ENCODE measurements around the gene STH.

The STH gene

DNA sequence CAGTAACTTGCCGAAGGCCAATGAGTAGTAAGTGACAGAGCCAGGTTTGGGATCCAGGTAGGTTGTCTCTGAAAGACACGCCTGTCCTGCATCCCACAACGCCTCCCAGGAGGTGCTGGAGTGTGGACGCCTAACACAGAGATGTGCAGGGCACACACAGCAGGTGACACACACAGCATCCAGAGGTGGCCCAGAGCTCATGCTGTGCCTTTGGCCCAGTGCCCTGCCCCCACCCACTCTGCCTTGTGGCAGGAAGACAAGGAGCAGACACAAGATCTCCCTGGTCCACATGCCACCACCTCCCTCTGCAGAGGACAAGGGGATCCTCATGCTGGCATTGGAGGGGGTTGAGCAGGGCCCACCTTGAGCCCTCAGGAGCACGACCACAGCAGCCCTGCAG lies 14.7 kb upstream of the STH start:
- no peak for DNase-seq (ENCODE audit: low read depth in 1 of 2, low spot score in 1 of 2)

- DNase-seq (ENCODE audit: low read depth in 1 of 2, low spot score in 1 of 2) = no peak
These were observed 13.6 kb upstream of the STH start for GRCh38 chr17:45985447-45985846.

DNA sequence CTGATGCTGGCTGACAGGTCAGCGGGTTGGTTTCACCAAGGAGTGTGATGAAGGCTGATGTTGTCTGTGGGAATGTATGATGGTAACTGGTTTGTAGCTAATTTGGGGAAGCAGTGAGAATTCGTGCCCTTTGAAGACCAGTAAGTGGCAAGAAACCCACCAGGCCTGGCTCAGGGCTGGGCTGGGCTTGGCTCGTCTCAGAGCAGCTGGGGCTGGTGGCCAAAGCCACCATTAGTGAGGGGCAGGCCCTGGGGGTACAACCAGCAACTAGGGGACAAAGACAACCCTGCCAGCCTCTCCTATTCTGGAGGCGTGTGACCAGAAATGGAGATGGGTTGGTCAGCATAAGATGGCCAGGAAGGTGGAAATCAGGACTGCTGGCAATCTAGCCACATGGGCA lies 13.0 kb upstream of the STH start:
- no peak for DNase-seq (ENCODE audit: low read depth in 1 of 2, low spot score in 1 of 2)

DNA sequence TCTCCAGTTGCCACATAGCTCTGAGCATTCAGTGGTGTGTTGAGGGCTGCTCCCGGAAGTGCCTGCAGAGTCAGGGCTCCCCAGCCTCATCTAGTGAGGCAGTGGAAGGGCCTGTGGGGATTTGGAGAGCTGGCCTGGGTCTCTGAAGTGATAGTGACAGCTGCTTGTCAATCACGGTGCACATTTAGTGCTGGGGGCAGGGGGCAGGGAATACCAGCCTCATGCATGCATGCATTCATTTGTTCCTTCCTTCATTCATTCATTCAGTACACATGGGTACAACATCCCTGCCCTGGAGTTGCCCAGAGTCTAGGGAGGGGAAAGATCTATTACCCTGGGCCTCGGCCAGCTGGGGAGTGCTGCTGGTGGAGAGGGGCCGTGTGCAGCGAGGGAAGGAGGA lies 11.3 kb upstream of the STH start:
- no peak for DNase-seq (ENCODE audit: low read depth in 1 of 2, low spot score in 1 of 2)

DNA sequence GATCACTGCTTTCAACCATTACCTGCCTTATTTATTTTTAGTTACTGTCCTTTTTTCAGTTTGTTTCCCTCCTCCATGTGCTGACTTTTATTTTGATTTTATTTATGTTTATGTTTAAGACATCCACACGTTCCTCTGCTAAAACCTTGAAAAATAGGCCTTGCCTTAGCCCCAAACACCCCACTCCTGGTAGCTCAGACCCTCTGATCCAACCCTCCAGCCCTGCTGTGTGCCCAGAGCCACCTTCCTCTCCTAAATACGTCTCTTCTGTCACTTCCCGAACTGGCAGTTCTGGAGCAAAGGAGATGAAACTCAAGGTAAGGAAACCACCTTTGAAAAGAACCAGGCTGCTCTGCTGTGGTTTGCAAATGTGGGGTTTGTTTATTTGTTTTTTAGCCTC lies 9.3 kb upstream of the STH start:
- DNase-seq (ENCODE audit: low read depth in 1 of 2, low spot score in 1 of 2) = no peak

DNA sequence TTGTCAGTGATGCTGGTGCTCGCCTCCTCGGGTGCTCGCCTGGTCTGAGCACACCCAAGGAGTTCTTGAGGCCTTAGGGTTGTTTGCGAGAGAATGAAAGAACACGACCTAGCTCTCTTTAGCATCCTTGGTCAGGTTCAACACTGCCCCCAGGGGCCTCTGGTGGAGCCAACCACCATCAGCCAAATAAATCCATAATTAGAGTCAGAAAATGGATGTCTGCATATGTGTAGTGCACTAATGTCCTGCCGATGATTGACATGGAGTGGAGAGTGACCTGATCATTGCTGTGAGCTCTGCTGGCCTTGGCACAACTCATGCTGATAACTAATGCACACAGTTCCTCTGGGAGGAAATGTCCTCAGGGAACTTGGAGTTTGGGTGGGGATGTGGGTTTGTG lies 8.2 kb upstream of the STH start:
- no peak for DNase-seq (ENCODE audit: low read depth in 1 of 2, low spot score in 1 of 2)

GRCh38 chr17:45991341-45991740 lies 7.7 kb upstream of the STH start:
- DNase-seq (ENCODE audit: low read depth in 1 of 2, low spot score in 1 of 2) = no peak

DNA sequence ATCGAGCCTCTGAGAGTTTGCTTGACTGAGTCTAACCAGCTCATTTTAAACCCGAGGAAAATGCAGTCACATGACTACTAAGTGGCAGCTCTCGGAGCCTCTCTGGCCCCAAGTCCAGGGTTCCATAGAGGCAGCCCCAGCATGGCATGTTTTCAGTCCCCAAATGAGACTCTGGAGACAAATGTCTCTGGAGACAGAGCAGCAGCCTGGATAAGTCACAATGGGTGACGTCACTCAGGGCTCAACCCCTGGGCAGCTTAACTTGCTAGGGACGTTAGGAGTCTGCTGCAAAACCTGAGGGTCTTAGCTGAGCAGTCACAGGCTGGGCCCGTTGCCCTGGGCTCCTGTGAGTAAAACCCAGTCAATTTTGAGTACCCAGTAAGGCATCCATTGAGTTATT lies 6.9 kb upstream of the STH start:
- DNase-seq (ENCODE audit: low read depth in 1 of 2, low spot score in 1 of 2) = no peak

DNA sequence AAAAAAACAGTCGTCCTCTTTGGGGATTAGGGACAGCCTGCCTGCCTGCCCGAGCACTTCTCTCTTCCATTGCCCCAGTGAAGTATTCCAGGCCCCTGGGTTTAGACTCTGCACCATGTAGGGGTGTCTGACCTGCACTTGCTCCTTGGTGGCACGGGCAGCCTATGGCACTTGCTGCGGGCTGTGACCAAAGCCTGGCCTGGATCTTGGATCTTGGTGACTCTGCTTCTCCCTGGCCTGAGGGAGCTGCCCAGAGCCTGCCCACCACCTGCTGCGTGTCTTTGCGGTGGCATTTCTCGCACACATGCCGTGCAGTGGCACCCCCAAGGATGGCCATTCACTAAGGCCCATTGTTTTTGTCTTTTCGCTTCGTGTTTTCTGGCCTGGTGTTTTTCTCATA lies 6.1 kb upstream of the STH start:
- DNase-seq (ENCODE audit: low read depth in 1 of 2, low spot score in 1 of 2) = no peak

DNA sequence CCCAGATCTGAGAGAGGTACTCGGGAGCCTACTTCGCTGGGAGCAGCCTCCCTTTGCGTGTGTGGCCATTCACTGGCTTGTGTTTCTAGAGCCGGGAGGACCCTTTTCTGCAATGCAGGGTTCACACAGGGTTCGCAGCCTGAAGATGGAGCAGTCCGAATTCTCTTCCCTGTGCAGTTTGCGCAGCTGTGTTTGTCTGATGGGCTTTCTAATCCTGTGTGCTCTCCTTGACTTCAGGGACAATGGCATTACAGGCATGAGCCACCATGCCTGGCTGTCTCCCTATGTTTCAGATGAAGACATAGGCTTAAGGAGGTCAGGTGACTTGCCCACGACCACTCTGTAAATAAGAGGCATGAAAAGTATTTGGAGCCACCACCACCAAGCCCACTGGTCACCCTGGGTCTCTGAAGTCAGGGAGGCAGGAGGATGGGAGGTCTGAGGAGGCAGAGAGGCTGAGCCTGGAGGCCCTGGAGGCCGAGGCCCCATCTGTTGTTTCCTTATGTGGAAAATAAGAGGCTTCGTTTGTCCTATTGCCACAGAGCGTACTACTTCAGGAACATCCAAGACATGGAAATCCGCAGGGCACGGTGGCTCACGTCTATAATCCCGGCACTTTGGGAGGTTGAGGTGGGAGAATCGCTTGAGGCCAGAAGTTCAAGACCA lies 5.0 kb upstream of the STH start:
- DNase-seq (ENCODE audit: low read depth in 1 of 2, low spot score in 1 of 2) = no peak

DNA sequence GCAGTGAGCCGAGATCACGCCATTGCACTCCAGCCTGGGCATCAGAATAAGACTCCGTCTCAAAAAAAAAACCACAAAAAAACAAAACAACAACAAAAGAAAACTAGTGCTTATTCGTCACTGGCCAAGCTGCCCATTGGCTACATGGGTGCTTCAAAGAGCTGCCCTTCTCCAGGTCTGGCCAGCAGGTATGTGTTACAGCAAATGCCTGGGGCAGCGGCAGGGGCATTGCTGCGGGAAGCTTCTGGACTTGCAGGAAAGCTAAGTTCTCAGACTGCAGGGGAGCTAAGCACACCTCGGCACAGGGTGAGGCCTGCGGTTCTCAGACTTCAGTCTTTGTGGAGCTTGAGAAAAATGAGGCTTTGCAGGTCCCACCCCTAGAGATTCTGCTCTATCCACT lies 4.1 kb upstream of the STH start:
- no peak for DNase-seq (ENCODE audit: low read depth in 1 of 2, low spot score in 1 of 2)

GRCh38 chr17:45995627-45996270 lies 3.3 kb upstream of the STH start:
- DNase-seq (ENCODE audit: low read depth in 1 of 2, low spot score in 1 of 2) = no peak

DNA sequence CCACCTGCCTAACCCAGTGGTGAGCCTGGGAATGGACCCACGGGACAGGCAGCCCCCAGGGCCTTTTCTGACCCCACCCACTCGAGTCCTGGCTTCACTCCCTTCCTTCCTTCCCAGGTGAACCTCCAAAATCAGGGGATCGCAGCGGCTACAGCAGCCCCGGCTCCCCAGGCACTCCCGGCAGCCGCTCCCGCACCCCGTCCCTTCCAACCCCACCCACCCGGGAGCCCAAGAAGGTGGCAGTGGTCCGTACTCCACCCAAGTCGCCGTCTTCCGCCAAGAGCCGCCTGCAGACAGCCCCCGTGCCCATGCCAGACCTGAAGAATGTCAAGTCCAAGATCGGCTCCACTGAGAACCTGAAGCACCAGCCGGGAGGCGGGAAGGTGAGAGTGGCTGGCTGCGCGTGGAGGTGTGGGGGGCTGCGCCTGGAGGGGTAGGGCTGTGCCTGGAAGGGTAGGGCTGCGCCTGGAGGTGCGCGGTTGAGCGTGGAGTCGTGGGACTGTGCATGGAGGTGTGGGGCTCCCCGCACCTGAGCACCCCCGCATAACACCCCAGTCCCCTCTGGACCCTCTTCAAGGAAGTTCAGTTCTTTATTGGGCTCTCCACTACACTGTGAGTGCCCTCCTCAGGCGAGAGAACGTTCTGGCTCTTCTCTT lies 2.6 kb upstream of the STH start:
- DNase-seq (ENCODE audit: low read depth in 1 of 2, low spot score in 1 of 2) = no peak

DNA sequence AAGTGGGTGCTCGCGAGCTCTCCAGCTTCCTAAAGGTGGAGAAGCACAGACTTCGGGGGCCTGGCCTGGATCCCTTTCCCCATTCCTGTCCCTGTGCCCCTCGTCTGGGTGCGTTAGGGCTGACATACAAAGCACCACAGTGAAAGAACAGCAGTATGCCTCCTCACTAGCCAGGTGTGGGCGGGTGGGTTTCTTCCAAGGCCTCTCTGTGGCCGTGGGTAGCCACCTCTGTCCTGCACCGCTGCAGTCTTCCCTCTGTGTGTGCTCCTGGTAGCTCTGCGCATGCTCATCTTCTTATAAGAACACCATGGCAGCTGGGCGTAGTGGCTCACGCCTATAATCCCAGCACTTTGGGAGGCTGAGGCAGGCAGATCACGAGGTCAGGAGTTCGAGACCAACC lies 1.9 kb upstream of the STH start:
- DNase-seq (ENCODE audit: low read depth in 1 of 2, low spot score in 1 of 2) = no peak

DNA sequence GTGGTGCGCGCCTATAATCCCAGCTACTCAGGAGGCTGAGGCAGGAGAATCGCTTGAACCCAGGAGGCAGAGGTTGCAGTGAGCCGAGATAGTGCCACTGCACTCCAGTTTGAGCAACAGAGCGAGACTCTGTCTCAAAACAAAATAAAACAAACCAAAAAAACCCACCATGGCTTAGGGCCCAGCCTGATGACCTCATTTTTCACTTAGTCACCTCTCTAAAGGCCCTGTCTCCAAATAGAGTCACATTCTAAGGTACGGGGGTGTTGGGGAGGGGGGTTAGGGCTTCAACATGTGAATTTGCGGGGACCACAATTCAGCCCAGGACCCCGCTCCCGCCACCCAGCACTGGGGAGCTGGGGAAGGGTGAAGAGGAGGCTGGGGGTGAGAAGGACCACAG lies 1.4 kb upstream of the STH start:
- no peak for DNase-seq (ENCODE audit: low read depth in 1 of 2, low spot score in 1 of 2)

DNA sequence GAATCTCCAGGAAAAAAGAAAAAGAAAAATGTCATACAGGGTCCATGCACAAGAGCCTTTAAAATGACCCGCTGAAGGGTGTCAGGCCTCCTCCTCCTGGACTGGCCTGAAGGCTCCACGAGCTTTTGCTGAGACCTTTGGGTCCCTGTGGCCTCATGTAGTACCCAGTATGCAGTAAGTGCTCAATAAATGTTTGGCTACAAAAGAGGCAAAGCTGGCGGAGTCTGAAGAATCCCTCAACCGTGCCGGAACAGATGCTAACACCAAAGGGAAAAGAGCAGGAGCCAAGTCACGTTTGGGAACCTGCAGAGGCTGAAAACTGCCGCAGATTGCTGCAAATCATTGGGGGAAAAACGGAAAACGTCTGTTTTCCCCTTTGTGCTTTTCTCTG lies 845 bp downstream of the STH start:
- no peak for DNase-seq (ENCODE audit: low read depth in 1 of 2, low spot score in 1 of 2)

DNA sequence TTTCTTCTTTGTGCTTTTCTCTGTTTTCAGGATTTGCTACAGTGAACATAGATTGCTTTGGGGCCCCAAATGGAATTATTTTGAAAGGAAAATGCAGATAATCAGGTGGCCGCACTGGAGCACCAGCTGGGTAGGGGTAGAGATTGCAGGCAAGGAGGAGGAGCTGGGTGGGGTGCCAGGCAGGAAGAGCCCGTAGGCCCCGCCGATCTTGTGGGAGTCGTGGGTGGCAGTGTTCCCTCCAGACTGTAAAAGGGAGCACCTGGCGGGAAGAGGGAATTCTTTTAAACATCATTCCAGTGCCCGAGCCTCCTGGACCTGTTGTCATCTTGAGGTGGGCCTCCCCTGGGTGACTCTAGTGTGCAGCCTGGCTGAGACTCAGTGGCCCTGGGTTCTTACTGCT lies 1.2 kb downstream of the STH start:
- DNase-seq (ENCODE audit: low read depth in 1 of 2, low spot score in 1 of 2) = no peak

GRCh38 chr17:46000757-46001156 lies 1.7 kb downstream of the STH start:
- DNase-seq (ENCODE audit: low read depth in 1 of 2, low spot score in 1 of 2) = no peak

DNA sequence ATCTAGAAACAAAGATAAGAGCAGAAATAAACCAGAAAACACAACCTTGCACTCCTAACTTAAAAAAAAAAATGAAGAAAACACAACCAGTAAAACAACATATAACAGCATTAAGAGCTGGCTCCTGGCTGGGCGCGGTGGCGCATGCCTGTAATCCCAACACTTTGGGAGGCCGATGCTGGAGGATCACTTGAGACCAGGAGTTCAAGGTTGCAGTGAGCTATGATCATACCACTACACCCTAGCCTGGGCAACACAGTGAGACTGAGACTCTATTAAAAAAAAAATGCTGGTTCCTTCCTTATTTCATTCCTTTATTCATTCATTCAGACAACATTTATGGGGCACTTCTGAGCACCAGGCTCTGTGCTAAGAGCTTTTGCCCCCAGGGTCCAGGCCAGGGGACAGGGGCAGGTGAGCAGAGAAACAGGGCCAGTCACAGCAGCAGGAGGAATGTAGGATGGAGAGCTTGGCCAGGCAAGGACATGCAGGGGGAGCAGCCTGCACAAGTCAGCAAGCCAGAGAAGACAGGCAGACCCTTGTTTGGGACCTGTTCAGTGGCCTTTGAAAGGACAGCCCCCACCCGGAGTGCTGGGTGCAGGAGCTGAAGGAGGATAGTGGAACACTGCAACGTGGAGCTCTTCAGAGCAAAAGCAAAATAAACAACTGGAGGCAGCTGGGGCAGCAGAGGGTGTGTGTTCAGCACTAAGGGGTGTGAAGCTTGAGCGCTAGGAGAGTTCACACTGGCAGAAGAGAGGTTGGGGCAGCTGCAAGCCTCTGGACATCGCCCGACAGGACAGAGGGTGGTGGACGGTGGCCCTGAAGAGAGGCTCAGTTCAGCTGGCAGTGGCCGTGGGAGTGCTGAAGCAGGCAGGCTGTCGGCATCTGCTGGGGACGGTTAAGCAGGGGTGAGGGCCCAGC lies 2.6 kb downstream of the STH start:
- DNase-seq (ENCODE audit: low read depth in 1 of 2, low spot score in 1 of 2) = no peak

DNA sequence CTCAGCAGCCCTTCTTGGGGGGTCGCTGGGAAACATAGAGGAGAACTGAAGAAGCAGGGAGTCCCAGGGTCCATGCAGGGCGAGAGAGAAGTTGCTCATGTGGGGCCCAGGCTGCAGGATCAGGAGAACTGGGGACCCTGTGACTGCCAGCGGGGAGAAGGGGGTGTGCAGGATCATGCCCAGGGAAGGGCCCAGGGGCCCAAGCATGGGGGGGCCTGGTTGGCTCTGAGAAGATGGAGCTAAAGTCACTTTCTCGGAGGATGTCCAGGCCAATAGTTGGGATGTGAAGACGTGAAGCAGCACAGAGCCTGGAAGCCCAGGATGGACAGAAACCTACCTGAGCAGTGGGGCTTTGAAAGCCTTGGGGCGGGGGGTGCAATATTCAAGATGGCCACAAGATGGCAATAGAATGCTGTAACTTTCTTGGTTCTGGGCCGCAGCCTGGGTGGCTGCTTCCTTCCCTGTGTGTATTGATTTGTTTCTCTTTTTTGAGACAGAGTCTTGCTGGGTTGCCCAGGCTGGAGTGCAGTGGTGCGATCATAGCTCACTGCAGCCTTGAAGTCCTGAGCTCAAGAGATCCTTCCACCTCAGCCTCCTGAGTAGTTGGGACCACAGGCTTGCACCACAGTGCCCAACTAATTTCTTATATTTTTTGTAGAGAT lies 3.4 kb downstream of the STH start:
- peak; percentile 67 to 68 for DNase-seq (ENCODE audit: low read depth in 1 of 2, low spot score in 1 of 2)

DNA sequence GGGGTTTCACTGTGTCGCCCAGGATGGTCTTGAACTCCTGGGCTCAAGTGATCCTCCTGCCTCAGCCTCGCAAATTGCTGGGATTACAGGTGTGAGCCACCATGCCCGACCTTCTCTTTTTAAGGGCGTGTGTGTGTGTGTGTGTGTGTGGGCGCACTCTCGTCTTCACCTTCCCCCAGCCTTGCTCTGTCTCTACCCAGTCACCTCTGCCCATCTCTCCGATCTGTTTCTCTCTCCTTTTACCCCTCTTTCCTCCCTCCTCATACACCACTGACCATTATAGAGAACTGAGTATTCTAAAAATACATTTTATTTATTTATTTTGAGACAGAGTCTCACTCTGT lies 3.9 kb downstream of the STH start:
- no peak for DNase-seq (ENCODE audit: low read depth in 1 of 2, low spot score in 1 of 2)
